Panc1 (cell line): ENCODE results near the gene GRM1. TPM values are rescaled to one million over a fixed set of nuclear protein-coding genes. Genes with fewer than 3 reads are reported as not detected.

Experiments used
- ATAC-seq: fragments of 200-7000 bp; cut with Tn5 transposase; 2 replicates; pipeline ENCODE4 v1.9.1; 2020; ENCODE audit warnings: mild to moderate bottlenecking, moderate library complexity
- BruUV-seq: library from RNA; stranded (reverse); fragments of 400-500 nt; replicated peaks from 2 replicates; lab custom pipeline; 2021; lab: Mats Ljungman, UMichigan
- CTCF ChIA-PET: fragments of 300-600 bp; sonication (Branson Sonifier 250); formaldehyde crosslinking; loops from one replicate; lab custom pipeline; 2022; ENCODE audit warnings: antibody characterized with exemption; lab: Charles Lee
- POLR2A ChIA-PET: fragments of 300-600 bp; sonication (Branson Sonifier 250); formaldehyde crosslinking; loops from one replicate; lab custom pipeline; 2022; ENCODE audit warnings: antibody characterized with exemption; lab: Charles Lee
- DNase-seq: peaks from one replicate; pipeline ENCODE4 v3.0.0-alpha.2; 2010; ENCODE audit warnings: low read depth, low spot score
- H3K27ac ChIP-seq: 2 replicates; pipeline ENCODE4 v1.5.1; 2011; ENCODE audit warnings: mild to moderate bottlenecking, low read length, inconsistent platforms
- H3K27me3 ChIP-seq: fragments of 200-500 bp; sonication (Bioruptor generic); 2 replicates; pipeline ENCODE4 v1.6.0; 2014; ENCODE audit warnings: low read length, inconsistent platforms; ENCODE audit not compliant: control insufficient read depth, insufficient read depth
- H3K36me3 ChIP-seq: fragments of 200-500 bp; sonication (Bioruptor generic); 2 replicates; pipeline ENCODE4 v1.5.1; 2014; ENCODE audit warnings: inconsistent platforms, mild to moderate bottlenecking, low read length, moderate library complexity; ENCODE audit not compliant: control insufficient read depth, insufficient read depth
- H3K4me1 ChIP-seq: 2 replicates; pipeline ENCODE4 v1.5.1; 2011; ENCODE audit warnings: inconsistent platforms, mild to moderate bottlenecking, low read length, moderate library complexity; ENCODE audit not compliant: control insufficient read depth, insufficient read depth
- H3K4me3 ChIP-seq, 2 experiments: 2 replicates each; pipeline ENCODE4 v1.5.1; 2011 to 2012; ENCODE audit warnings: low read depth in 2 of 2, low read length in 2 of 2, mild to moderate bottlenecking in 2 of 2, inconsistent platforms in 1 of 2, moderate library complexity in 1 of 2
- H3K9me3 ChIP-seq: fragments of 200-500 bp; sonication (Bioruptor generic); 2 replicates; pipeline ENCODE4 v1.5.1; 2014; ENCODE audit warnings: low read depth, mild to moderate bottlenecking, inconsistent platforms, low read length, moderate library complexity; ENCODE audit not compliant: control insufficient read depth, insufficient read depth
- CTCF ChIP-seq: fragments of 450-650 bp; IDR thresholded peaks from 2 replicates; pipeline ENCODE4 v1.5.1; 2017; ENCODE audit warnings: mild to moderate bottlenecking
- POLR2AphosphoS5 ChIP-seq: IDR thresholded peaks from 2 replicates; pipeline ENCODE4 v1.6.1; 2012; ENCODE audit warnings: mild to moderate bottlenecking, low read depth, low read length, moderate library complexity
- REST ChIP-seq, 2 experiments: IDR thresholded peaks; 2 replicates each; pipeline ENCODE4 v1.6.1; 2011 to 2012; ENCODE audit warnings: low read depth in 2 of 2, control low read depth in 1 of 2, low read length in 1 of 2, mild to moderate bottlenecking in 1 of 2, moderate library complexity in 1 of 2; ENCODE audit not compliant: insufficient read depth in 1 of 2
- SIN3A ChIP-seq: IDR thresholded peaks from 2 replicates; pipeline ENCODE4 v1.6.1; 2012; ENCODE audit warnings: low read depth, mild to moderate bottlenecking, low read length, moderate library complexity, borderline replicate concordance; ENCODE audit not compliant: insufficient read depth
- TCF7L2 ChIP-seq: IDR thresholded peaks from 2 replicates; pipeline ENCODE4 v1.6.1; 2011; ENCODE audit warnings: mild to moderate bottlenecking, low read depth, low read length, inconsistent platforms
- in situ Hi-C: cut with HindIII; loops from 2 replicates; pipeline ENCODE4 v1.10.0; 2016; ENCODE audit warnings: low sequenced_read_pairs, low pct_unique_long_range_greater_than_20kb
- intact Hi-C: fragments of 100-400 bp; cut with micrococcal nuclease; formaldehyde crosslinking; loops from one replicate; pipeline ENCODE4 v1.10.0; 2022; ENCODE audit not compliant: unreplicated experiment
- total RNA-seq: library from RNA; stranded (reverse); gene quantifications from one replicate; pipeline ENCODE4 v1.2.1, GENCODE V29; 2021; ENCODE audit not compliant: unreplicated experiment

Gene GRM1
- total RNA-seq, 1 experiment from 2014 or later = not detected

GRCh38 chr6:146026873-146027272 lies 2.0 kb upstream of the GRM1 start:
- Histone ChIP-seq H3K4me1 (no peaks in the 10 kb centered on the region), H3K27me3 (peaks cover 9% of the 10 kb centered on the region), H3K4me3 (no peak overlapping the region), H3K9me3 (no peaks in the 10 kb centered on the region), H3K27ac (no peak overlapping the region), H3K36me3 (no peaks in the 10 kb centered on the region)
- intact Hi-C loops = no loop called here
- in situ Hi-C loops = no loop called here
- TF ChIP-seq SIN3A = no peak
- TF ChIP-seq TCF7L2 = no peak
- no peak for TF ChIP-seq POLR2AphosphoS5
- TF ChIP-seq CTCF = no peak
- no peak for TF ChIP-seq REST (IDR thresholded peaks at IDR 0.05; ENCODE audit: insufficient read depth in 1 of 2, low read depth in 2 of 2, low read length in 1 of 2)
- ChIA-PET CTCF (no interaction called here), POLR2A (no interaction called here)
- no TSS peak for BruUV-seq
- DNase-seq (no peak), ATAC-seq (no peak)

- in situ Hi-C loops (no loop called here), intact Hi-C loops (no loop called here)
- ChIA-PET CTCF (no interaction called here), POLR2A (no interaction called here)
- no peak for TF ChIP-seq CTCF
- TF ChIP-seq POLR2AphosphoS5 = no peak
- TF ChIP-seq TCF7L2 = no peak
- TF ChIP-seq SIN3A = no peak
- no peak for DNase-seq
- no peak overlapping the region for H3K4me3 ChIP-seq
- BruUV-seq = no TSS peak
- H3K9me3 ChIP-seq = no peaks in the 10 kb centered on the region
- H3K4me1 ChIP-seq = no peaks in the 10 kb centered on the region
- peaks cover 9% of the 10 kb centered on the region for H3K27me3 ChIP-seq
- H3K27ac ChIP-seq = no peak overlapping the region
- no peaks in the 10 kb centered on the region for H3K36me3 ChIP-seq
- ATAC-seq = no peak
These were observed 1.1 kb upstream of the GRM1 start for GRCh38 chr6:146027586-146028251.
